Hepatocyte (in vitro differentiated cells): ENCODE results near the gene DHX58. TPM values are rescaled to one million over a fixed set of nuclear protein-coding genes. Genes with fewer than 3 reads are reported as not detected.

ENCODE experiments used
- DNase-seq: peaks from one replicate; pipeline ENCODE4 v3.0.0-alpha.2; 2016; ENCODE audit warnings: low spot score
- H2AFZ ChIP-seq: fragments of 200-600 bp; sonication (generic); 2 replicates; pipeline ENCODE4 v1.6.0; 2016; ENCODE audit warnings: antibody characterized with exemption, mild to moderate bottlenecking
- H3K27ac ChIP-seq: fragments of 200-600 bp; sonication (generic); 2 replicates; pipeline ENCODE4 v1.5.1; 2016; ENCODE audit warnings: mild to moderate bottlenecking
- H3K27me3 ChIP-seq: fragments of 200-600 bp; sonication (generic); 2 replicates; pipeline ENCODE4 v1.6.1; 2016
- H3K36me3 ChIP-seq: fragments of 200-600 bp; sonication (generic); replicated peaks from 2 replicates; pipeline ENCODE4 v1.5.1; 2016; ENCODE audit warnings: low read depth; ENCODE audit not compliant: insufficient read depth
- H3K4me1 ChIP-seq: fragments of 200-600 bp; sonication (generic); 2 replicates; pipeline ENCODE4 v1.5.1; 2016; ENCODE audit warnings: mild to moderate bottlenecking, moderate library complexity; ENCODE audit not compliant: insufficient read depth
- H3K4me2 ChIP-seq: fragments of 200-600 bp; sonication (generic); 2 replicates; pipeline ENCODE4 v1.6.0; 2016
- H3K4me3 ChIP-seq: fragments of 200-600 bp; sonication (generic); 2 replicates; pipeline ENCODE4 v1.5.1; 2016; ENCODE audit warnings: mild to moderate bottlenecking
- H3K79me2 ChIP-seq: fragments of 200-600 bp; sonication (generic); 2 replicates; pipeline ENCODE4 v1.6.0; 2017; ENCODE audit warnings: mild to moderate bottlenecking
- H3K9me2 ChIP-seq: fragments of 200-600 bp; sonication (generic); replicated peaks from 2 replicates; pipeline ENCODE4 v1.6.0; 2017; ENCODE audit warnings: mild to moderate bottlenecking; ENCODE audit not compliant: insufficient read depth
- H3K9me3 ChIP-seq: fragments of 200-600 bp; sonication (generic); 2 replicates; pipeline ENCODE4 v1.5.1; 2016; ENCODE audit warnings: low read depth, mild to moderate bottlenecking
- H4K20me1 ChIP-seq: fragments of 200-600 bp; sonication (generic); 2 replicates; pipeline ENCODE4 v1.6.0; 2016; ENCODE audit warnings: mild to moderate bottlenecking; ENCODE audit not compliant: insufficient read depth, poor library complexity, severe bottlenecking
- EZH2 ChIP-seq: fragments of 200-600 bp; sonication (generic); IDR thresholded peaks from 2 replicates; pipeline ENCODE4 v1.6.1; 2016; ENCODE audit warnings: antibody characterized with exemption, mild to moderate bottlenecking, borderline replicate concordance
- EZH2phosphoT487 ChIP-seq: fragments of 200-600 bp; sonication (generic); IDR thresholded peaks from one replicate; pipeline ENCODE4 v1.6.1; 2018; ENCODE audit warnings: antibody characterized with exemption, mild to moderate bottlenecking, low read depth, moderate library complexity; ENCODE audit not compliant: unreplicated experiment, severe bottlenecking
- WGBS: methylation state at CpG from one replicate; pipeline ENCODE4 v1.1.6; 2016; ENCODE audit warnings: low lambda C conversion rate; ENCODE audit errors: missing lambda C conversion rate; 5-methylcytosine and 5-hydroxymethylcytosine counted together
- polyA plus RNA-seq: library from polyadenylated mRNA; unstranded; fragments of >200 nt; fragmentation: Nextera tagmentation; extraction: Ambion mirVana; gene quantifications from 2 replicates; pipeline ENCODE4 v1.2.1, GENCODE V29; 2016
- total RNA-seq: library from RNA; depleted of rRNA; stranded (reverse); fragments of >200 nt; gene quantifications from 2 replicates; pipeline ENCODE4 v1.2.3, GENCODE V29; 2014
- TF ChIP-seq, protein P1 (sequence below): fragments of 200-600 bp; sonication (generic); IDR thresholded peaks from 2 replicates; pipeline ENCODE4 v1.5.1; 2016; ENCODE audit warnings: antibody characterized with exemption, mild to moderate bottlenecking; ENCODE audit not compliant: poor library complexity

The DHX58 gene
- total and polyA plus RNA-seq, 2 experiments from 2014 or later, result 1.4 to 1.6 TPM

DNA sequence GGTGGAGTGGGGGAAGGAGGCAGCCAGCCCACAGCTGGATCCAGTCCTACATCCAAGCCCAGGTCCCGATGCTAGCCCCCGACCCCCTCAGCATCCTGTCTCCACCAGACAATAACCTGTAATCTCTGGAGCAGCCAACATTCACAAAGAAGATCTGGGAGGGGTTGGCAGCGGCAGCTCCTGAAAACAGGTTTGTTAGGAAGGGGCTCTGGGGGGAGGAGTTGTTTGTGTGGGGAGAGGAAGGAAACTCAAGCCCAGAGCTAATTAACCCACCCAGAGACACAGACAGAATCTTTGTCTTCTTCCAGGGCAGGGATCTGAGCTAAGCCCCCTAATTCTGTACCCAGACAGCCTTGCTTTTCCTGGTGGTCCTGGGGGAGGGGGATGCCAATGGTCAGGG is 57.5 kb downstream of the DHX58 start:
- H2AFZ ChIP-seq, result no peak overlapping the region
- H3K9me2 ChIP-seq, result no peaks in the 10 kb centered on the region
- H4K20me1 ChIP-seq, result no peaks in the 10 kb centered on the region
- H3K4me1 ChIP-seq, result peaks cover under 1% of the 10 kb centered on the region
- TF ChIP-seq EZH2 (no peak), EZH2phosphoT487 (no peak)
- no peak overlapping the region for H3K4me2 ChIP-seq
- H3K79me2 ChIP-seq, result no peaks in the 10 kb centered on the region
- no peaks in the 10 kb centered on the region for H3K9me3 ChIP-seq
- no peak overlapping the region for H3K4me3 ChIP-seq
- no peak for DNase-seq
- no peak overlapping the region for H3K27ac ChIP-seq
- H3K27me3 ChIP-seq, result peaks cover 18% of the 10 kb centered on the region
- no peaks in the 10 kb centered on the region for H3K36me3 ChIP-seq
- 17% methylated on average over 3 of the region's 3 CpGs for WGBS

DNA sequence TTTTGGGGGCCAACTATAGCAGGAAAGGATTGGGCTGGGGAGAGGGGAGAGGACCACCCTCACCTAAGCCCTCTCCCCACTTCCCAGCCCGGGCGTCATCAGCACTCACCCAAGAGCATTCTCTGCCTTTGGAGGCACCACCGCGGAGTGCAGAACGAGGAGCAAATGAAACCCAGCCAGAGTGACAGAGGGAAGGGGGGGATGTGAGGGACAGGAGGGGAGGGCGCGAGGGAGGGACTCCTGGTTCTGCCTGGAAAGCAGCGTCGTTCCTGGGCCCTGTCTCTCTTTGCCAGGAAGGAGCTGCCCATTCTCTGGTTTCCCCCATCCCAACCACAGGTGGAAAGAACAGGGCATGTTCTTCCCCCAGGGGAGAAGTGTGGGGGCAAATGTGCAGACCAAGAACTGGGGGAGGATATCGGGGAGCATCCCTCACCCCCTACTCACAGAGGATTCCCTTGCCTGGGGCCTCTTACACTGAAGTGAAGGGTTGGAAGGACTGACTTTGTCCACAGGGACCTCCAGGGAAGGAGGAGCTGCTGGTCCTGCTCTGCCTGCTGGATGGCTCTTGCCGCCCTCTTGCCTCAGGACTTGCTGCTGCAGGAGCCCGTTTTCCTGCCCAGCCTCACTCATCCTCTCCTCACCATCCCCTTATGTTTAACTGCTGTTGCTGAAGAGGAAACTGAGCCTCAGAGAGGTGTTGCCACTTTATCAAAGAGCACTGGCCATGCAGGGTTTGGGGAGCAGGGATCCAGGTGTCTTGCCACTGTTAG is 58.6 kb downstream of the DHX58 start:
- Histone ChIP-seq H3K4me2 (no peak overlapping the region), H4K20me1 (no peaks in the 10 kb centered on the region), H3K9me3 (no peaks in the 10 kb centered on the region), H3K79me2 (no peaks in the 10 kb centered on the region), H3K4me3 (no peak overlapping the region), H3K9me2 (no peaks in the 10 kb centered on the region), H2AFZ (no peak overlapping the region), H3K36me3 (no peaks in the 10 kb centered on the region), H3K27me3 (peaks cover 18% of the 10 kb centered on the region), H3K27ac (no peak overlapping the region), H3K4me1 (peaks cover 7% of the 10 kb centered on the region)
- no peak for DNase-seq
- TF ChIP-seq, protein P1, sequence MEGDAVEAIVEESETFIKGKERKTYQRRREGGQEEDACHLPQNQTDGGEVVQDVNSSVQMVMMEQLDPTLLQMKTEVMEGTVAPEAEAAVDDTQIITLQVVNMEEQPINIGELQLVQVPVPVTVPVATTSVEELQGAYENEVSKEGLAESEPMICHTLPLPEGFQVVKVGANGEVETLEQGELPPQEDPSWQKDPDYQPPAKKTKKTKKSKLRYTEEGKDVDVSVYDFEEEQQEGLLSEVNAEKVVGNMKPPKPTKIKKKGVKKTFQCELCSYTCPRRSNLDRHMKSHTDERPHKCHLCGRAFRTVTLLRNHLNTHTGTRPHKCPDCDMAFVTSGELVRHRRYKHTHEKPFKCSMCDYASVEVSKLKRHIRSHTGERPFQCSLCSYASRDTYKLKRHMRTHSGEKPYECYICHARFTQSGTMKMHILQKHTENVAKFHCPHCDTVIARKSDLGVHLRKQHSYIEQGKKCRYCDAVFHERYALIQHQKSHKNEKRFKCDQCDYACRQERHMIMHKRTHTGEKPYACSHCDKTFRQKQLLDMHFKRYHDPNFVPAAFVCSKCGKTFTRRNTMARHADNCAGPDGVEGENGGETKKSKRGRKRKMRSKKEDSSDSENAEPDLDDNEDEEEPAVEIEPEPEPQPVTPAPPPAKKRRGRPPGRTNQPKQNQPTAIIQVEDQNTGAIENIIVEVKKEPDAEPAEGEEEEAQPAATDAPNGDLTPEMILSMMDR, result no peak
- TF ChIP-seq EZH2 (no peak), EZH2phosphoT487 (no peak)
- 36% methylated on average over 12 of the region's 12 CpGs for WGBS

DNA sequence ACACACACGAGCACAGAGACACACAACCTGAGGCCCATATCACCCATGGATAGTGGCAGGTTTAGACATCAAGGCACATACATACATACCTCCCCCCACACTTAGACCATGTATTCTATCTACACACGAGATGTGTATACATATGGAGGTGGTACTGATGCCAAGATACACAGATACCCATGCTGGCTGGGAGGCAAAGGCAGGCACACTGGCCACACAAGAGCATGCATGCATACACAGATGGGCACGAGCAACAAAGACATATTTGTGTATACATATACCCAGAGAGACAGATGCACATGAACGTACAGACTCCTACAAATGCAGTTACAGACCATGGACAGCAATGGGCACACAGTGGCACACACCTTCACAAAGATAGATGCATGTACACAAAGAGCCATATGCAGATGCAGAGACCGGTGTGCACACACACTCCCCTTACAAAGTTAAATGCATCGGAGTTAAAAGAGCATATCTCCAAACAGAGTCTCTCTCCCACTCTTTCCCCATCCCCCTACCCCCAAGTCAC is 60.1 kb downstream of the DHX58 start:
- Histone ChIP-seq H3K9me3 (no peaks in the 10 kb centered on the region), H4K20me1 (no peaks in the 10 kb centered on the region), H3K27ac (no peak overlapping the region), H3K36me3 (no peaks in the 10 kb centered on the region), H3K4me3 (no peak overlapping the region), H3K4me1 (peaks cover 7% of the 10 kb centered on the region), H3K9me2 (no peaks in the 10 kb centered on the region), H3K4me2 (no peak overlapping the region), H3K27me3 (peaks cover 18% of the 10 kb centered on the region), H2AFZ (no peak overlapping the region), H3K79me2 (no peaks in the 10 kb centered on the region)
- 86% methylated on average over 6 of the region's 6 CpGs for WGBS
- TF ChIP-seq EZH2phosphoT487, result no peak
- TF ChIP-seq, protein P1, result no peak
- no peak for TF ChIP-seq EZH2
- DNase-seq, result no peak

DNA sequence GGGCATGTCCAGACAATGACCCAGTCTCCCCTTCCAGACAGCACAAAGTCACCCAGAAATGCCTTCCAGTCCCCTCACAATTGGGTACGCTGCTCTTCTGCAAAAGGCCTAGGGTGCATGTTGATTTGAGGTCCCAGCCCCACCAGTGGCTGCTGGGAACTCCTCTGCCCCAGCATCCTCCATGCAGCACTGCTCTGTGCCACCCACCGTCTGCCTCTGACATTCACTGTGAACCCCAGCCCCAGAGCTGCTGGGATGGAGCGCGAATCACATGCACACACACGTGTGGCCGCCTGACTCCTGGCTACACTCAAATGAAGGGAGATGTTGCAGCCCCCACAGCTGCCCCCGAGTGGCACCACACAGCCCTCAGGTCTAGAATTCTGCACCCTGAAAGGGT is 60.9 kb downstream of the DHX58 start:
- H3K9me2 ChIP-seq, result no peaks in the 10 kb centered on the region
- H3K4me1 ChIP-seq, result peaks cover 7% of the 10 kb centered on the region
- no peaks in the 10 kb centered on the region for H4K20me1 ChIP-seq
- no peaks in the 10 kb centered on the region for H3K79me2 ChIP-seq
- no peak overlapping the region for H2AFZ ChIP-seq
- no peak overlapping the region for H3K27ac ChIP-seq
- TF ChIP-seq EZH2, result no peak
- no peak for TF ChIP-seq EZH2phosphoT487
- TF ChIP-seq, protein P1, result no peak
- no peaks in the 10 kb centered on the region for H3K36me3 ChIP-seq
- peaks cover 18% of the 10 kb centered on the region for H3K27me3 ChIP-seq
- WGBS, result 90% methylated on average over 7 of the region's 7 CpGs
- no peak overlapping the region for H3K4me3 ChIP-seq
- no peaks in the 10 kb centered on the region for H3K9me3 ChIP-seq
- H3K4me2 ChIP-seq, result no peak overlapping the region
- no peak for DNase-seq
